T-cell (primary cell): ENCODE data around the gene LIMS2. TPM values are rescaled to one million over a fixed set of nuclear protein-coding genes. Genes with fewer than 3 reads are reported as not detected.

Experiments used
- ATAC-seq, 4 experiments: fragments of 200-7000 bp in 3 of 4; fragments of 150-1000 bp in 1 of 4; cut with Tn5 transposase; replicated peaks in 1 of 4; 1 replicate in 3 of 4; 2 replicates in 1 of 4; pipeline ENCODE4 v1.10.0; 2021; ENCODE audit warnings: moderate library complexity in 3 of 4, mild to moderate bottlenecking in 2 of 4, moderate number of reproducible peaks in 1 of 4
- CTCF ChIA-PET, 2 donors: fragments of 300-600 bp; sonication (Branson Sonifier 250); formaldehyde crosslinking; loops; one replicate each; lab custom pipeline; 2022; ENCODE audit warnings: antibody characterized with exemption in 2 of 2; lab: Charles Lee
- POLR2A ChIA-PET, 2 donors: fragments of 300-600 bp; sonication (Branson Sonifier 250); formaldehyde crosslinking; loops; one replicate each; lab custom pipeline; 2022; ENCODE audit warnings: antibody characterized with exemption in 2 of 2; lab: Charles Lee
- DNase-seq, 35 experiments: peaks; one replicate each; pipeline versions ENCODE4 v3.0.0 to v3.0.0-alpha.2; 2013 to 2023
- H3K27ac ChIP-seq: one replicate; pipeline ENCODE4 v1.5.1; 2013; ENCODE audit warnings: low read length
- H3K27me3 ChIP-seq, 2 experiments: replicated peaks in 1 of 2; 1 replicate in 1 of 2; 2 replicates in 1 of 2; pipeline versions ENCODE4 v1.6.1 to v1.7.0; 2013; ENCODE audit warnings: low read length in 1 of 2, mixed read lengths in 1 of 2; ENCODE audit not compliant: control insufficient read depth in 2 of 2, insufficient read depth in 2 of 2; ENCODE audit errors: extremely low read depth in 1 of 2
- H3K36me3 ChIP-seq, 2 donors: 1 replicate in 1 of 2; 2 replicates in 1 of 2; pipeline versions ENCODE4 v1.6.1 to v1.7.0; 2013; ENCODE audit warnings: low read length in 1 of 2; ENCODE audit not compliant: control insufficient read depth in 2 of 2, insufficient read depth in 1 of 2; ENCODE audit errors: extremely low read depth in 1 of 2
- H3K4me1 ChIP-seq, 2 experiments: 1 replicate in 1 of 2; 2 replicates in 1 of 2; pipeline versions ENCODE4 v1.6.1 to v1.7.0; 2013; ENCODE audit warnings: low read length in 2 of 2, mixed read lengths in 1 of 2; ENCODE audit not compliant: insufficient read depth in 2 of 2, control insufficient read depth in 1 of 2; ENCODE audit errors: extremely low read depth in 1 of 2
- H3K4me3 ChIP-seq, 2 donors: 1 replicate in 1 of 2; 2 replicates in 1 of 2; pipeline versions ENCODE4 v1.5.1 to v1.7.0; 2013; ENCODE audit warnings: mild to moderate bottlenecking in 2 of 2, low read length in 1 of 2, moderate library complexity in 1 of 2; ENCODE audit not compliant: control insufficient read depth in 1 of 2; ENCODE audit errors: extremely low read depth in 1 of 2
- H3K9me3 ChIP-seq: 2 replicates; pipeline ENCODE4 v1.7.0; 2013
- H3K27ac Mint-ChIP-seq, 2 donors: one replicate each; pipeline ENCODE4 v1.8.0; 2020 to 2021; ENCODE audit warnings: mild to moderate bottlenecking in 2 of 2, mixed read lengths in 2 of 2
- H3K27me3 Mint-ChIP-seq, 2 donors: one replicate each; pipeline ENCODE4 v1.8.0; 2021 to 2022; ENCODE audit warnings: mixed read lengths in 2 of 2
- H3K36me3 Mint-ChIP-seq: one replicate; pipeline ENCODE4 v1.8.0; 2021; ENCODE audit warnings: mixed read lengths
- H3K4me1 Mint-ChIP-seq, 3 donors: one replicate each; pipeline ENCODE4 v1.8.0; 2020 to 2022; ENCODE audit warnings: mixed read lengths in 3 of 3, mild to moderate bottlenecking in 1 of 3
- H3K4me3 Mint-ChIP-seq, 3 donors: one replicate each; pipeline ENCODE4 v1.8.0; 2020 to 2022; ENCODE audit warnings: mild to moderate bottlenecking in 3 of 3, mixed read lengths in 3 of 3, moderate library complexity in 3 of 3
- H3K9me3 Mint-ChIP-seq, 3 donors: one replicate each; pipeline ENCODE4 v1.8.0; 2020 to 2022; ENCODE audit warnings: mixed read lengths in 3 of 3
- WGBS: methylation state at CpG from one replicate; pipeline ENCODE4 v1.1.5; 2013; ENCODE audit warnings: missing lambda C conversion rate; ENCODE audit not compliant: insufficient coverage; 5-methylcytosine and 5-hydroxymethylcytosine counted together
- total RNA-seq, 35 experiments: library from RNA in 6 of 35; stranded (reverse) in 6 of 35; fragments of 120-200 nt in 1 of 35; gene quantifications; one replicate each; pipeline versions ENCODE4 v1.2.1 to v1.2.4 and lab custom pipeline; 2013 to 2026

Gene LIMS2
- total RNA-seq, 5 donors from 2014 or later (not counting 1 experiment from before 2014, with no cell fraction given): 8.4 to 14.8 (median 10.3) TPM

DNA sequence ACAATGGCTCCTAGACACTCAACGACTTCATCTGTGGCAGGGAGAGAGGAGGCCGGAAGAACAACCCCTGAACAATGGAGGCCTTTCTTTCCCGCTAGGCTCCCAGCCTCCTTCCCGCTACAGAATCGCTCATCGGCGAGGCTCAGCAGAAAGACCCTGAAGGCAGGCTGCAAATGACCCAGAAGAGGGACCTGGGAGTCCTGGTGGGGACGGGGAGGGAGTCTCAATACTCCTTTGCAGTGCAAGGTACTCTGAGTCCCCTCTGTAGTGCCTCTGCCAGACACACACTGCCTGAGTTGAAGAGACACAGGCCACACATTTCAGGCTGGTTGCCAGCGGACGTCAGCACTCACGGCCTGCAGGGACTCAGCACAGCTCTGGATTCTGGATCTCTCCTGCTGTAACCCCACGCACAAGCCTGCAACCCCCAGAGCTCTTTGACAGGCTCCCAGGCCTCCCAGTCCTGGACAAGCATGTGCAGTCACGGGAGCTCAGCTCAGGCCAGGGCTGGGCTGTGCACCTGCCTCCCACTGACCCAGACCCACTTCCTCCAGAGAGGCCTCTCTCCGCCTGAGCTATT is 23.3 kb downstream of the LIMS2 start:
- ChIA-PET CTCF (interaction anchor here (0.5 to 2.5 kb wide), 5 partner anchors 42 to 383 kb away, joined by 3 to 17 read pairs (median 5); no protein-coding TSS in a partner anchor), POLR2A (no interaction called here)
- ATAC-seq (no peak), DNase-seq (no peak)
- Mint-ChIP-seq H3K36me3 (no peaks in the 10 kb centered on the region), H3K4me3 (no peak overlapping the region), H3K4me1 (peaks cover 12 to 26% (median 22%) of the 10 kb centered on the region in 3 donors), H3K27ac (no peak overlapping the region), H3K27me3 (peaks cover 0 to 3% of the 10 kb centered on the region in 2 donors), H3K9me3 (no peaks in the 10 kb centered on the region)
- H3K4me3 ChIP-seq: no peak overlapping the region
- H3K27ac ChIP-seq: no peak overlapping the region
- WGBS: 84% methylated on average over 9 of the region's 14 CpGs
- no peaks in the 10 kb centered on the region for H3K36me3 ChIP-seq
- H3K4me1 ChIP-seq: peaks cover 8 to 21% of the 10 kb centered on the region in 2 experiments
- peaks cover 0 to 24% of the 10 kb centered on the region in 2 experiments for H3K27me3 ChIP-seq
- H3K9me3 ChIP-seq: no peaks in the 10 kb centered on the region

DNA sequence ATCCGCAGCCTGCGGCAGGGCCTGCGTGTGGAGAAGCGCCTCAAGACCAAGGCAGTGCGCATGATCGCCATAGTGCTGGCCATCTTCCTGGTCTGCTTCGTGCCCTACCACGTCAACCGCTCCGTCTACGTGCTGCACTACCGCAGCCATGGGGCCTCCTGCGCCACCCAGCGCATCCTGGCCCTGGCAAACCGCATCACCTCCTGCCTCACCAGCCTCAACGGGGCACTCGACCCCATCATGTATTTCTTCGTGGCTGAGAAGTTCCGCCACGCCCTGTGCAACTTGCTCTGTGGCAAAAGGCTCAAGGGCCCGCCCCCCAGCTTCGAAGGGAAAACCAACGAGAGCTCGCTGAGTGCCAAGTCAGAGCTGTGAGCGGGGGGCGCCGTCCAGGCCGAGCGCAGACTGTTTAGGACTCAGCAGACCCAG is 23.9 kb downstream of the LIMS2 start:
- H3K27me3 Mint-ChIP-seq: peaks cover 0 to 3% of the 10 kb centered on the region in 2 donors
- Histone ChIP-seq H3K27ac (no peak overlapping the region), H3K4me1 (peaks cover 8 to 26% of the 10 kb centered on the region in 2 experiments), H3K4me3 (no peak overlapping the region), H3K27me3 (peaks cover 0 to 19% of the 10 kb centered on the region in 2 experiments), H3K36me3 (no peaks in the 10 kb centered on the region), H3K9me3 (no peaks in the 10 kb centered on the region)
- H3K27ac Mint-ChIP-seq: no peak overlapping the region
- CTCF ChIA-PET: interaction anchor here (2.5 to 5.2 kb wide), 2 partner anchors 60 kb away, joined by 17 to 35 read pairs; no protein-coding TSS in a partner anchor
- WGBS: 91% methylated on average over 29 of the region's 29 CpGs
- no peaks in the 10 kb centered on the region for H3K36me3 Mint-ChIP-seq
- H3K9me3 Mint-ChIP-seq: no peaks in the 10 kb centered on the region
- ATAC-seq (no peak), DNase-seq (no peak)
- peaks cover 12 to 26% (median 25%) of the 10 kb centered on the region in 3 donors for H3K4me1 Mint-ChIP-seq
- no peak overlapping the region for H3K4me3 Mint-ChIP-seq
- POLR2A ChIA-PET: no interaction called here

DNA sequence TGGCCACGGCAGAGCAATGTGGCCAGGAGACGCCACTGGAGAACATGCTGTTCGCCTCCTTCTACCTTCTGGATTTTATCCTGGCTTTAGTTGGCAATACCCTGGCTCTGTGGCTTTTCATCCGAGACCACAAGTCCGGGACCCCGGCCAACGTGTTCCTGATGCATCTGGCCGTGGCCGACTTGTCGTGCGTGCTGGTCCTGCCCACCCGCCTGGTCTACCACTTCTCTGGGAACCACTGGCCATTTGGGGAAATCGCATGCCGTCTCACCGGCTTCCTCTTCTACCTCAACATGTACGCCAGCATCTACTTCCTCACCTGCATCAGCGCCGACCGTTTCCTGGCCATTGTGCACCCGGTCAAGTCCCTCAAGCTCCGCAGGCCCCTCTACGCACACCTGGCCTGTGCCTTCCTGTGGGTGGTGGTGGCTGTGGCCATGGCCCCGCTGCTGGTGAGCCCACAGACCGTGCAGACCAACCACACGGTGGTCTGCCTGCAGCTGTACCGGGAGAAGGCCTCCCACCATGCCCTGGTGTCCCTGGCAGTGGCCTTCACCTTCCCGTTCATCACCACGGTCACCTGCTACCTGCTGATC is 24.4 kb downstream of the LIMS2 start:
- no peak overlapping the region for H3K27ac Mint-ChIP-seq
- ChIA-PET POLR2A (no interaction called here), CTCF (interaction anchor here (0.9 to 5.2 kb wide), 5 partner anchors 11 to 60 kb away, joined by 4 to 39 read pairs (median 17); no protein-coding TSS in a partner anchor)
- no peak for DNase-seq
- H3K27me3 Mint-ChIP-seq: peaks cover 0 to 3% of the 10 kb centered on the region in 2 donors
- H3K4me1 Mint-ChIP-seq: peaks cover 12 to 26% (median 25%) of the 10 kb centered on the region in 3 donors
- H3K4me3 Mint-ChIP-seq: no peak overlapping the region
- WGBS: 79% methylated on average over 19 of the region's 28 CpGs
- ATAC-seq: no peak
- no peaks in the 10 kb centered on the region for H3K9me3 Mint-ChIP-seq
- Histone ChIP-seq H3K9me3 (no peaks in the 10 kb centered on the region), H3K27me3 (peaks cover 0 to 19% of the 10 kb centered on the region in 2 experiments), H3K4me1 (peaks cover 8 to 29% of the 10 kb centered on the region in 2 experiments), H3K27ac (no peak overlapping the region), H3K4me3 (no peak overlapping the region), H3K36me3 (no peaks in the 10 kb centered on the region)
- H3K36me3 Mint-ChIP-seq: no peaks in the 10 kb centered on the region

DNA sequence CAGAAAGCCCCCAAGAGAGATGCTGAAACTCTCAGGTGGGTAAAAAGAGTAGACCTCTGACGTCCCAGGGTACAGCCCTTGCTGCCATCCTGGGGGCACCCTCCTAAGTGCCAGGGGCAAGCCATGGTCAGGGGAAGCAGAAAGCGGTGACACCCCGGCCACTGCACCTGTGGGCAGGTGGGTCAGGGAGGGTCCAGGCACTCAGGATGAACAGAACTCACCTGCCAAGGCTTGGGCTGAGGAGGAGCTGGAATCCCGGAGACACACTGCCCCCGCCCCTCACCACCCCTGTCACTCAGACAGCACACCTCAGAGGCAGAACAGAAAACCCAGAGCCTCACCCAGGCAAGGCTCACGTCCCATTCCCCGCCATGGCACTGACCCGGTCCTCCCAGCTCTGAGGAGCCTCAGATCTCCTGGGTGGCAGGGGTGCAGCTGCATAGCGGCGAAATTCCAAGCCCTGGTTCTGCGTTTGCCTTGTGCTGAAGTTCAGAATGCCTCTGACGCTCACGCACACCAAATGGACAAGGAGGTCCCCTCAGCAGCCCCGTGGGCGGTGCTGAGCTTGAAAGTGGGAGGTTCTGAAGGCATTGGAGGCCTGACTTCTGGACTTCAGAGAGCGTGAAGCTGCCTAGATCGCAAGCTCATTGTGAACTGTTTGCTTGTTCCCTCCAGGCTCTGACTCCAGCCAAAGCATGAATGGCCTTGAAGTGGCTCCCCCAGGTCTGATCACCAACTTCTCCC is 25.1 kb downstream of the LIMS2 start:
- Histone ChIP-seq H3K27me3 (peaks cover 0 to 18% of the 10 kb centered on the region in 2 experiments), H3K4me3 (no peak overlapping the region), H3K4me1 (peaks cover 8 to 29% of the 10 kb centered on the region in 2 experiments), H3K36me3 (no peaks in the 10 kb centered on the region), H3K27ac (no peak overlapping the region), H3K9me3 (no peaks in the 10 kb centered on the region)
- ChIA-PET POLR2A (no interaction called here), CTCF (interaction anchor here (0.6 to 5.2 kb wide), 5 partner anchors 10 to 157 kb away, joined by 4 to 39 read pairs (median 5); no protein-coding TSS in a partner anchor)
- Mint-ChIP-seq H3K27ac (no peak overlapping the region), H3K36me3 (no peaks in the 10 kb centered on the region), H3K27me3 (peaks cover 0 to 3% of the 10 kb centered on the region in 2 donors), H3K4me1 (peaks cover 12 to 26% (median 25%) of the 10 kb centered on the region in 3 donors), H3K4me3 (peak overlapping the region in 1 of 3 donors; percentile 72), H3K9me3 (no peaks in the 10 kb centered on the region)
- ATAC-seq (peak in 1 of 4 experiments; percentile 14), DNase-seq (no peak)
- 77% methylated on average over 17 of the region's 17 CpGs for WGBS

DNA sequence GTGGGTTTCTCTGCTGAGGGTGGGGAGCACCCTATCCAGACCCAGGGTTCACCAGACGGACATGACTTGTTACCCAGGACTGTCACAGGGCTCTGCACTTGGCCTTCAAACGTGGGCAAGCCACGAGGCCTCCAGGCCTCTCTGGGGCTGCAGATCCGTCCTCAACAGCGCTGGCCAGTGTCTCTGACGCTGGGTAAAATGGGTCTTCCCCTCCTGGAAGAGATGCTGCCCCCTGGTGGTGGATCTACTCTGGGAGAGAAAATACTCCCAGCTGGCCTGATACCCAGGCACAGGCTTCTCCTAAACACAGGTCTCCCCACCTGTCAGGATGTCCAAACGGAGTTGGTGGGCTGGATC is 25.7 kb downstream of the LIMS2 start:
- Mint-ChIP-seq H3K27ac (peak overlapping the region; percentile 78 to 91), H3K4me3 (peak overlapping the region in 2 of 3 donors; percentile 44 to 72), H3K9me3 (no peaks in the 10 kb centered on the region), H3K4me1 (peaks cover 12 to 28% (median 25%) of the 10 kb centered on the region in 3 donors), H3K27me3 (peaks cover 0 to 3% of the 10 kb centered on the region in 2 donors), H3K36me3 (no peaks in the 10 kb centered on the region)
- ChIA-PET POLR2A (no interaction called here), CTCF (interaction anchor here (0.6 to 5.2 kb wide), 5 partner anchors 10 to 157 kb away, joined by 4 to 39 read pairs (median 5); no protein-coding TSS in a partner anchor)
- Histone ChIP-seq H3K4me1 (peaks cover 8 to 29% of the 10 kb centered on the region in 2 experiments), H3K36me3 (no peaks in the 10 kb centered on the region), H3K4me3 (no peak overlapping the region), H3K9me3 (no peaks in the 10 kb centered on the region), H3K27ac (no peak overlapping the region), H3K27me3 (peaks cover 0 to 13% of the 10 kb centered on the region in 2 experiments)
- ATAC-seq: peak; percentile 75 to 83 (median 79)
- peak; percentile 45 to 91 (median 77) for DNase-seq
- WGBS: 29% methylated on average over 1 of the region's 7 CpGs
